GM19328 (cell line): ENCODE measurements around the gene DIS3L2.

Source experiments
- ATAC-seq: cut with Tn5 transposase; IDR thresholded peaks from one replicate; pipeline ENCODE4 v1.9.1; 2021; ENCODE audit warnings: mild to moderate bottlenecking, moderate library complexity; ENCODE audit not compliant: unreplicated experiment

Gene DIS3L2

DNA sequence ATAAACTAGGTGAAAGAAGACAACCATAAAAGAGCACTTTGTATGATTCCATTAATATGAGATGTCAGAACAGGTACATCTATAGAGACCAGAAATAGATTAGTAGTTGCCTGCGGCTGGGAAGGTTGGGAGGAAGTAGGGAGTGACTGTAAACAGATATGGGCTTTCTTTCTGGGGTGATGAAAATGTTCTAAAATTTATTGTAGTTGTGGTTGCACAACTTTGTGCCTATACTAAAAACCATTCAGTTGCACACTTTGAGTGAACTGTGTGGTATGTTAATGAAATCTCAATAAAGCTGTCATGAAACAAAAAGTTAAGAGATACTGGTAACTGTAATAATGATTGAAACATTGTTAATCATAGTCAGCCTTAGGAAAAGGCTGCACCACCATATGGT, 264.4 kb downstream of the DIS3L2 start:
- ATAC-seq, result no peak

DNA sequence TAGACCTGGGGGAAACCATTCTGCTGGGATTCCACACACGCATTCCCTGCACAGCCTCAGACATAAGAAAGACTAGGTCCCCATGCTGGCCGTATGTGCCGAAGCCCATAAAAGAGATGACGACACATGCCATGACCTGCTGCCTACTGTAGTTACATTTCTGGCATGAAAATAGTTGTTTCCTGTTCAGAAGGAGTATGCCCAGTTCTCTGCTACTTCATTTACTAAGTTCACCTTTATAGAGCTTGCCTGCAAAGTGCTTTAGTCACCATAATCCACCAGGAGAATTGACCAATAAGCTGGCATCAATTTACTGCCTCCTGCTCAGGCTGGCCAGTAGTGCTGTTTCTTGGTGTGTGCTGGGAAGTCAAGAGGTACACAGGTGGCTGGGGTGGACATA, 266.8 kb downstream of the DIS3L2 start:
- ATAC-seq, result no peak

DNA sequence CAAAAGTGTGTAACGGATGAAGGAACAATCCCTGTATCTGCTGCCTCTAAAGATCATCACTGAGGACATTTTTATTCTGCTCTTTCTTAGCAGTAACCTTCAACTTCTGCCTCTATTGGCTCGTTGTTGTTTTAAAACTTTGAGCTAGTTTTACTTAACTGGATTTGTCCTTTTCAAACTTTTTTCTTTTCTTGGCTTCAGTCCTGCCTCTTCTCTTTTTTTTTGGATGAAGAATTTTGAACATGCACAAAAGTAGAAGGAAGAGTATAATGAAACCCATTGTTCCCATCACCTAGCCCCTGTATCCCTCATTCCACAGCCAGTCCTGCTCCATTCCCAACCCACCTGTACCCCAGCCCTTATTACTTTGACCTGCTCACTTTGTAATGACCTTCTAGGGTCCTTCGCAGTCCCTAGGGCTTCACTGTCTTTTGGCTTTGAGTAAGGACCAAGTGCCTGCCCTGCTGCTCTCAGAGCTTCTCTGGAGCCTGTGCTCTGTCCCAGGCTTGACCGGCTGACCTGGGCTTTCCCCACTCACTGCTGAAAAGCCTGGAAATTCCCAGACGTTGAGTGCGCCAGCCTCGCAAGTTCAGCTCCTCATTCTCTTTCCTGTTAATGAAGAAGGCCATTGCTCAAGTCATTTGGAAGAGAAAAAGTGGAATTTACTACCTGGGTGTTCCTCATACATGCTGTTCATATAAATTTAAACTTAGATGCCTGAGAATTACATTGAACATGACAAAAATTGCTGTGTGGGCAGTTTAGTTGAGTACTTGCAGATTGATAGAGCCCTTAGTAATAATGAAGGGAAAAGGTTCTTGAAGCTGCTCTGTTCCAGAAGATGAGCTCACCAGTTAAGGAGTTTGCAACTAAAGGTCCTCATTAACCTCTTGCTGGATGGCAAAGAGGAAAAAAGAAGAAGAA, 267.7 kb downstream of the DIS3L2 start:
- no peak for ATAC-seq

DNA sequence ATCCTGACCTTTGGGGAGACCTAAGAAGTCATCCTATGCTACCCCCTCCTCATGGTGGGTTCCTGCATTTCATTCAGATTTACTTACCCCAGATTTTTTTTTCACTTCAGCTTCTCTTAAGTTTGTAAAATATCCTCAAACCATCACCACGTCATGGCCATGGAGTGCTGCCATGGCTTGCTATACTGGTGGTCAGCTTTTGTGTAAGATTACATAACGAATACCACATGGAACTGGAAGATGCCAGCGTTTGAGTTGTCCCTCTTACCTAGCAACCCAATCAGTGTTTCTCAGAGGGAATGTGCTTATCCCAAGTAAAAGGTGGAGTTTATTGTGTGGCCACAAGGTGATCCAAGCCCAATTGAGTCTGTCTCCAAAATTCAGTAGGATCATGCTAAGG, 268.4 kb downstream of the DIS3L2 start:
- ATAC-seq, result no peak

DNA sequence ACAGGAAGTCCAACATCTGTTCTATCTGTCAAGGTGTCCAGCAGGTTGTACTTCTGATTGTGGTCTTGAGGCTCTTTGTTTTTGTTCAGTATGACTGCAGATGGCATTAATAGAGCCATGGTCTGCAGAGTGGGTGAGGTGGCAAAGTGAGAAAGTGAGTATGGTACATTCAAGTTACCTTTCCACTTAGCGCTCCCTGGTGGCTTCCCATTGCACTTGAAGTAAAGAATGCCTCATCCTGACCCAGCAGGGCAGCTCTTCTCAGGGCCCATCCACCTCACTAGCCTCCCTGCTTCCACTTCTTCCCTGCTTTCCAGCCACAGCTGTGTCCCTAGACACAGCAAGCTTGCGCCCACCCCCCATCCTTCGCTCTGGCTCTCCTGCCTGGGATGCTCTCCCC, 269.0 kb downstream of the DIS3L2 start:
- ATAC-seq, result no peak

DNA sequence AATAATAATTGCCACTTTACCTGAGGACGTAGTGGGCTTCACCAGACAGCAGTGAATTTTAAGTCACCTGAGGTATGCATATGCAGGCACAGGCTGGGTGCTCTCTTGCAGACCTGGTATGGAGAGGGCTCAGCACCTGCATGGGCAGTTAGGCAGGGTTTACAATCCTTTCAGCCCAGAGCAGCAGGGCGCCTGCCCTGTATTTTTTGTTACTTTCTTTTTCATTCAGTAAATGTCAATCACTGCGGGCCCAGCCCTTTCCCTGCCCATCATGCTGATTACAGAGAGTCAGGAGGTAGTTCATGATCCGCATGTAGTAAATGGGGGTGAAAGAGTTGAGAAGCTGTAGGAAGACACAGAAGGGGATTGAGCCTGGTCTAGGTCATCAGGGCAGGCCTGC, 270.0 kb downstream of the DIS3L2 start:
- no peak for ATAC-seq

DNA sequence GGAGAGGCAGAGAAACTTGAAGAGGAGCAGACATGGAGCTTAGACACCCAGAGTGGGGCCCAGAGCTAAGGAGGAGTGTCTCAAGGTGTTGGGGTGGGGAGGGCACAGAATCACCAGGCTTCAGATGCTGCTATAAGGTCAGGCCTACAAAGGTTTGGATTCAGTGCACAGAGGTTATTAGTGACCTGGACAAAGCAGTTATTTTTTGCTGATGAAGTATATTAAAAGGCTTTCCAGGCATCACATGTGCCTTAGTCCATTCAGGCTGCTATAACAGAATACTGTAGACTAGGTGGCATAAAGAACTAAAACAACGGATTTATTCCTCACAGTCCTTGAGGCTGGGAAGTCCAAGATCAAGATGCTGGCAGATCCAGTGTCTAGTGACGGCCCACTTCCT, 271.4 kb downstream of the DIS3L2 start:
- ATAC-seq, result no peak

DNA sequence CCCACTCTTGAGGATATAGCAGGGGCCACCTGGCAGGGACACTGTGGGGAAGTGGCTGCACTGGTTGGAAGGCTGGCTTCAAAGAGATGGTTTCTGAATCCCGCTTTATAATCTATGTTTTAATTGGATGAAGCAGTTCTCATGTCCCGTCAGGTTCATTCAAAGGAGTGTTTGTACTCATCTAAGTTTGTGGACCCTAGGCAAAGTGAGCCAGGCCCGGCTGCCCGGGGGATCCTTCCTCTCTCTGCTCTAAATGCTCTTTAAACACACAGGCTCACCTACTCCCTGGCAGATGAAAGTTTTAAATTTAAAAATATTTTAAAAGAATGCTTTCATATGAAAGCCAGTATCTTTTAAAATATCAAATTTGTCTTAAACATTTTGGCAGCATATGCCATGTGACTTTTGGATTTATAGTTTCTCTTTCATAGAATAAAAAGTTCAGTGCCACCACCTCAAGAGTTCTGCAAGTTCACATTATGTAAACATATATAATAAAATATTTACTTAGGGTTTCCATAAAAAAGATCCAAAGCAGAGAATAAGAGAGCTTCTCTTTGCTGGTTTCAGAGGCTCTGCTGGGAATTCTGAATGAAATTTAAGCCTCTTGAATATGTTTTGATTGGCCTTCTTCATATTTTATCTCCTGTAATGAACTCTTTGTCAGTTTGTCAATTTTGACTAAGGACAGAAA, 273.6 kb downstream of the DIS3L2 start:
- ATAC-seq, result no peak

DNA sequence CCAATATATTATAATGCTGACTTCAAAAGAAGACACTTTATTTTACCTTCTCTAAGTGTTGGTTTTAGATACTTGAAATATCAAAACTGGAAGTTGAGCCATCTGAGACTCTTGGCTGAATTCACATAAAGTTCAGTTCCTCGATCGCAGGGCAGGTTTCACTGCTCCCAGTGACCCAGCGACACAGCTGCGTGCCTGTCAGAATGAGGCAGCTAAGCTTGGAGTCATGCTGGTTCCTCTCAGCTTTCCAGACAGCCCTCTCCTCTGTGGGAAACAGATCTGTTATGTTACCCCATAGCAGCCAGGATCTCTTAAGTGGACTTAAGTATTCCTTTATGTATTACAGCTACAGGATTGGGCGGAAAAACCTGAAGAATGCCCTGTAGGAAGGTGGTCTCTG, 274.2 kb downstream of the DIS3L2 start:
- ATAC-seq, result no peak

DNA sequence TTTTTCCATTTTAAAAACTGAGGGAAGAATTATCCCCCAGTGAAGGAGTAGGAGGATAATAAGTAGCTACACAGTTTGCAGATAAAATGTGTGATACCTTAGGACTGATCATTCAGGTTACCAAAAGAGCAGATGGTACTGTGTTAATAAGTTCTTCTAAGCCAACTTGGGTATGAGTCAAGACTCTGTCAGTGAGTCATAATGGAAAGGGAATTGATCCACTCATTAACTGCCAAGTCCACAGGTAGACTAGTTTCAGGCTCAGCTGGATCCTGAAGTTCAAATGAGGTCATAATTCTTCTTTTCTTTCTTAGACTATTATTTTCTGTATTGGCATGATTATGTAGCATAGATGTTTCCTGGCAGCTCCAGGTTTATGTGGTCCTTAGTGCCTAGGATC, 274.7 kb downstream of the DIS3L2 start:
- ATAC-seq, result peak; percentile 65

DNA sequence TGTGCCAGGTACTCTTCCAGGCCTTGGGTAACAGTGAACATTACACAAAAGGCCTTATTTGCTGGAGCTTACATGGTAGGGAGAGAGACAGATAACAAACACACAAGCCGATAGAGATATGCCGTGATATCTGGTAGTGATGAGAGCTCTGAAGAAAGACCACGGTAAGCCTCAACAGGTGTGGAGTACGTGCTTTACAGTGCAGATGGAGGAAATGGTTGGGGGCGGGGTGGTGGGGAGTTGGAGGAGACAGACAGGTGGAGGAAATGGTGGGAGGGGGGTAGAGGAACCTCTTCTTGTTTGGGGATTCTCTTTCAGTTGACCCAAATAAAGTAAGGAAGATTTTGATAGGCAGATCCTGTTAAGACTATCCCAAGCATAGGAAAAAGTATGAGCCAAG, 276.0 kb downstream of the DIS3L2 start:
- ATAC-seq, result no peak

DNA sequence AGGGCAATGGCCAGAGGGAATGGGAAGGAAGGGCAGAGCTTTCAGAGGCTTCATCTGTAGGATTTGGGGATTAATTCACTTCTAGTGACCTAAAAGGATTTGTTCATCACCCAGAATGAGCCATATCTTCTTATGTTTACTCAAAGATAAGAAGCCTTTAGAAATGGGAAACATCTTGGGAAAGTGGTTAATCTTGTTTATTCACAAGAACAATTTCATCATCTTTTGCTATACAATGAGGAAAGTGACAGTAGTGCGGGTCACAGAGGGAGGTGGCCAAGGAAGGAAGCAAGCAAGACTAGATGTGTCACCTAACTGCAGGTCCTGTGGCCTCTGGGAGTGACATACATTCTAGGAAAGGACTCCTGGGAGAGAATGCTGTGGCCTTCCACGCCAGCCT, 276.6 kb downstream of the DIS3L2 start:
- ATAC-seq, result no peak

DNA sequence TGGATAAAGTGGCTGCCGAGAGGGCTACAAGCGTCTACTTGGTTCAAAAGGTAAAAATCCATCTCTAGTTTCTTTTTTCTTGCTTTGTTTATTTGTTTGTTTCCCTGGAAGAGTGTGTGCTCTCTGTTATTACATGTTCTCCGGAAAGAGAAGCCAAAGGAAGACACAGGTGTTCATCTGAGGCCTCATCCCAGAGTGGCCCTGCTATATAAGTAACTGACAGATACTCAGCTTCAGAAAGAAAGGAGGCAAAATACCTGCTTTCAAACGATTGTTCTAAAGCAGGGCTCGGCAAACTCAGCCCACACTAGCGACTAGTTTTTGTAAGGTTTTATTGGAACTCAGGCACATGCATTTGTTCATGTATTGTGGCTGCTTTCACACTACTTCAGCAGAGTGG, 277.1 kb downstream of the DIS3L2 start:
- no peak for ATAC-seq

DNA sequence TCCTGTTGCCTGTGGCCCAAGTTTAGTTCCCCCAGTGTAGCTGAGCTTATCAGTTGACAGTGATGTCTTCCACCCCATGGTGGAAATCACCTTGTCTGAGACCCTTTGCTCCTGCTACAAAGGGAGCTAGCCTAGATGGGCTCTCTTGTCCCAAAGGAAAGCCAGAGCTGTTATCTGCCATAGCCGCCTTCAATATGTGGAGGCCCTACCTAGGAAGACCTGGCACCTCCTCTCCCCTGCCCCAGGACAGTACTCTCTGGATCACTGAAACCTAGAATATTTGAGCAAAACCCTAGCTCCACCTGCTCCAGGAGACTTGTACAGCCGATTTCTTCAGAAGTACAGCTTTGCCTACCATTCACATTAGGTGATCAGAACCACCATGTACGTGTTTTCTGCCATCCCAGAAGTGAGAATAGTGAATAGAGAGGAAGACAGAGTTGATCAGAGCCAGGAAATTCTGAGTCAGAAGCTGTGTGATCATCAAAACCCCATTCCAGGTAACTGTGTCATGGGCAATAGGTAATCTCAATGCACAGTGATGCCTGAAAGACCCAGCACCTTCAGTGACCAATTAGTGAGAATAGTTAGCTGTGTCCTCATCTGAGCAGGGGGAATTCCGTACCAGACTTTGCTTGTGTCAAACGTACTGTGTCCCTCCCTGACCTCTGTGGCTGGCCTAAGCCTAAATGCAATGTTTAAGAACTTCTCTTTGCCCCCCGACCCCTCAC, 278.6 kb downstream of the DIS3L2 start:
- ATAC-seq, result no peak

DNA sequence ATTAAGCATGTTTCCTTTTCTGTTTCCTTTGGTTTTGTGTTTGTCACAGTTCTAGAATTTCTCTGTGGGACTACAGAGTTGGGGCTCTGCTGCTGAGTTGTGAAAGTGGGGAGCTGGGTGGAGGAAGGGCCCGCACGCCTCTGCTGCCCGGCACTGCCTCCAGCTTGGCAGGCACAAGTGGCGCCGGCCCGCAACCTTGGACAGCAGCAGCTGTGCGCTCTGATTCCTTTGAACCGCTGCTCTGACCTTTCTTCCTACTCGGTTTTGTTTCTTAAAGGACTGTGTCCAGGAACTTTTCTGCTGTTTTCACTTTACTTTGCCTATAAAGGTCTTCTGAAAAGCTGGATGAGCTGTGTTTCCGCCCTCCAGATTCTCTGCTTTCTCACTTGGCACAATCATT, 279.4 kb downstream of the DIS3L2 start:
- no peak for ATAC-seq

DNA sequence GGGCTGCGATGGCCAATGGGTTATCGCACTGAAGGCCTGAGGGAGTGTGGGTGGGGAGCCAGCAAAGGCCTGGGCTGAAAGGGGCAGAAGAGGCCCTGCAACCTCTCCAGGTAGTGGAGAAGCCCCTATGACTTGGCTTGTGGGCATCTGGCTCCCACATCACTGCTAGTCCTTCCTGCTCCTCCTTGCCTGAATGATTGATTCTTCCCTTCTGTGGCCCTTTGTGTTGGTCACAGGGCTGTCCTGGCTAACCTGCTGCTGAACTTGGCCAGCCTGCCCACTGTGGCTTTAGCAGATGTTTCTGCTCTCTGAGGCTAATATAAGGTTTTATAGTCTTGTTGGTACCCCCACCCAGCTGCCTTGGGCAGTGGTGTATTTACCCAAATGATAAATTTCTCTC, 280.8 kb downstream of the DIS3L2 start:
- no peak for ATAC-seq

DNA sequence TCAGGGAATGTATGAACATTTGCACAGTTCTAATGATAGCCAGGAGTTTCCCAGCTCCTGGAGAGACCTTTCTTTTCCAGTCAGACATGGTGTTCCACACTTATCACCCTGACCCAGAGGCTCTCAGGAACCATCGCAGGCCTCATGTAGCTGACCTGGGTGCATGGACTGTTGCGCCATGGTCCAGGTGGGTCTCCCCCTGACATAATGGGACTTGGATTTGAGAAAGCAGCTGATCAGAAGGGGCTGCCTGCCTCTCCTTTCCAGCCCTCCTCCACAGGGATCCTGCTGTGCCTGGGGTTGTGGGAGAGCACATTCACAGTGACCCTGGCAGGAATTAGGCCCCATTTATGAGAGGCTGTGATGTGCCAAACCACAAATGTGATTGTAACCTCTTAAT, 283.6 kb downstream of the DIS3L2 start:
- ATAC-seq, result no peak

DNA sequence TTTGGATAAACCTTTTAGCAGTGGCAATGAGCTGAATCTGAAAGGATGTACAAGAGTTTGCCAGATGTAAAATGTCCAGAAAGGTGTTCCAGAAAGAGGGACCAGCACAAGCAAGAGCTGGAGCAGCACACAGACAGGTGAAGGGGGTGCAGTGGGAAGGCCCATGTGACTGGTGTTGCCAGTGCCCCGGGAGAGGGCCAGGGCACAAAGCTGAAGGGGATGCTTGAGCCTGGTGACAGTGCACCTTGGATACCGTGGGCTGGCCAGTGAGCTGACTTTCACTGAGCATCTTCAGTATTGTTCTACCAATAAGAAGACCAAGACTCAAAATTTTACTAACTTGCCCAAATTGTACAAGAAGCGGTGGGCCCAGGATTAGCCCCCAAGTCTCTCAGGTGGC, 284.7 kb downstream of the DIS3L2 start:
- ATAC-seq, result no peak

DNA sequence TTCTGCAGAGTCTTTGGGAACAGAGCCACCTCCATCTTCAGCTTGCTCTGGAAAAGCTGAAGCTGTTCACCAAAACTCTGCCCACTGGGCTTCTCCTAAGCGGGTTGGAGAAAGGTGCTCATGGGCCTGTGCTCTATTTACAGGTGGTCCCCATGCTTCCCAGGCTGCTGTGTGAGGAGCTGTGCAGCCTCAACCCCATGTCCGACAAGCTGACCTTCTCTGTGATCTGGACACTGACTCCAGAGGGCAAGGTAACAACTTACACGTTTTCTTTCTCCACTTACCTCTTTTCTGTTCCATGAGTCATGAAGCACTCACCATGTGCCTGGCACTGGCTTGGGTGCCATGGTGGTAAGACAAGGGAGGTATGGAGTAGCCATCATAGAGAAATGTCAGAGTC, 287.6 kb downstream of the DIS3L2 start:
- no peak for ATAC-seq

DNA sequence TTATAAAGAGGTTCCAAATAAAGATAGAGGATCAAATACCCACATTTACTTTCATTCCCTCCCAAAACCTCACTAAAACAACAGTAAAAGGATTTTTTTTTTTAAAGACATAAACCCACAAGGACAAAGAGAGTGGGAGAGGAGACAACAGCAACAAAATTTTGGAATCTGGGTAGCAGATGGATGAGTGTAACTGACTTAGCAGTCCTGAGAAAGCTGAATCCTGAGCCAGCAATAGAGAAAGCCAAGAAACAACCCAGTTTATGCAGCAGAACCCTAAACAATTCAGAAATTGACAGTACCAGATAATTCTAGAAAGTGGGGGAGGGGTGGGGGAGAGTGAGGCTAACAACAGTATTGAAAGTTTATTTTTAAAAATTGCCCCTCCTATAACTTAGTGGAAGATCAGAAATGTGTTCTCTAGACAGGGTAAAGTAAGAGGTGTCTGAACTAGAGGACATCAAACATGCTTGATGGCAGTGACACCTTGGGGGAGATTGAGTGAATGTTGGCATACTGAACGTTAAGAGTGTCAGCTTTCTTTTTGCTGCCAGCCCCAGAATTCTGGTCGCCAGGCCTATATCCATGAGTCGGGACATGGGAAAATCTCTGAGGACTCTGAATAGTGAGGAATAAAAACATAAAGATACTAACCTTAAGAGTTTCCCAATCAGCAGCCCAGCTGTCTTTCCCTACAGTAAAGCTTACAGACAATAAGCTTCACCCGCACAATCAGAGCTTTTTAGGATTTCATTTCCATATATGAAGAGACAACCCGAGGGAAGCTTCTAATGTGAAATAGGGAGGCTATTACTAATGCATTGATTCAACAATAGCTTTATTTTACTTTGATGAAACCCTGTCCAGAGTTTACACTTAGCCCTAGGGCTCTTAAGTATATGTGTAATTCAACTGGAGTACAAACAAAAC, 289.0 kb downstream of the DIS3L2 start:
- ATAC-seq, result no peak

DNA sequence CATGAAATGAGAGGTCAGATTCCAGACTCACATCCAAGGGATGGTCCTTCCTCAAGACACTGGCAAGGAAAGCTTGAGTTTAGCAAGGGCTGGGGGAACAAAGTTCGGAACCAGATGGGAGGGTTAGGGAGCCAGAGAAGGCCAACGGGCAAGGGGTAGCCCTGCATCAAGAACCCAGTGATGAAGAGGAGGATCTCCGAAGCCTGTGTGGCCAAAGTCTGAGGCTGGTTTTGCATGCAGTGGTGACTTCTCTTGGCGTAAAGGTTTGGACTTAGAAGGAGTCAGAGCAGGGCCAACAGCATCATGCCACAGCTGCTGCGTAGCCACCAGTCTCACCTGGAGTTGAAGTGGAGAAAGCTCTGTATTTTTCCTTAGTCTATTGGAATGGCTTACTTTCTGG, 293.5 kb downstream of the DIS3L2 start:
- no peak for ATAC-seq
